Activated CD4-positive, CD25-positive, alpha-beta regulatory T cell treated with anti-CD3 and anti-CD28 coated beads, Interleukin-2, amount 50 U/mL, for 72 hours (primary cell): ENCODE data around the gene ZNF613.
"Not testable (repeated sequence)": the region's sequence is repeated elsewhere in the genome, so short reads cannot be mapped to it uniquely, and the experiment has no call there.

Source experiments
- DNase-seq: peaks from one replicate; pipeline ENCODE4 v3.0.0; 2021

Gene ZNF613

DNA sequence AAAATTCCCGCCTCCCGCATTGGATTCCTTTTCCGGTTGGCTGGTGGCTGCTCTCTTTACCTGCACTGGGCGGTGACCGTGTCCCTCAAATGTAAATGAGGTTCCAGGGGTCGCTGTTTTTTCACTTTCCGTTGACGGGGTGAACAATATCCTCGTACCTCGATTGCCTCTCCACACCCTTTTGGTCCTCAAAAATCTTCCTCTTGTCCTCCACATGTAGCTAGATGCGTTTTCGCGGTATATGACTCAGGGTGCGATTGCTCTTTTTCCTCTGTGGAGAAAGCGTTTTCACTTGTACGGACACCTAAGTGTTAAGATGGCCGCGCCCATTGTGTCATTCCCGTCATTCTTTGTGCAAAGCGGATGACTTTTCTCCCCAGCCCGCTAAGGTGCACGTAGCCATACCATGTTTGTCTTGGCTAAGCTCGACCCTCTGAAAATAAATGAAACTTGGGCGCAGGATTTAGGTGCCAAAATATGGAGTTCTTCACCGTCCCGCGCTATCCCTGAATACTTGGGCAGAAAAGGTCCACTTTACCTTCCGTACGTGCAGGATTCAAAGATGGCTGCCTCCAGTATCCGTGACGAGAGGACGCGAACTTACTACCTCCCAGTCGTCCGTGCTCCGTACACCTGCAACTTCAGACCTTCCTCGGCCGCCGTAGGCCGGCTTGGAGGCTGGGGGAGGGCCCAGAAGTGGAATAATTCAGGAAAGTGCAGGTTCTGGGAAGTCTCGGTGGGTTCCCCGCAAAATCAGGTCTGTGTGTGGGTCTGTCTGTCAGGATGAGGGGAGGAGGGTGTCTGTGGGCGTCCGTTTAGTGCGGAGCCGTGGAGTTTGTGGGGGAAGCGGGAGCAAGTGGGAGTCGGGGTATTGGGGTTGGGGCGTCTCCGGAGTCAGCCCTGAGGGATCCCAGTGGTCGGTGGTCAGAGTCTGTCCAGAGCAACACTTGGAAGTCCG is at the start of gene ZNF613:
Gene ZNF613 (plus strand): TSS at position 689 of the 958 bp plus-strand sequence. CDS start 8,749 bp downstream, outside the sequence.
- peak; percentile 73 for DNase-seq

DNA sequence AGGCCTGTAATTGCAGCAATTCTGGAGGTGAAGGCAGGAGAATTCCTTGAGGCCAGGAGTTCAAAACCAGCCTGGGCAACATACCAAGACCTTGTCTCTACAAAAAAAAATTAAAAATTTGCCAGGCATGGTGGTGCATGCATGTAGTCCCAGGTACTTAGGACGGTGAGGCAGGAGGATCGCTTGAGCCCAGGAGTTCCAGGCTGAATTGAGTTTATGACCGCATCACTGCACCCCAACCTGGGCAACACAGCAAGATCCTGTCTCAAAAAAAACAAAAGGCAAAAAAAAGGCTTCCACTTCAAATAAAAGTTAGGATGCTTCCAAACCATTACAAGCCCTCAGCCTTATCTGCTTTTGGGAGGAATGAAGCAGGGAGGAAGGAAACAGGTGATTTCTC is 44.8 kb upstream of the ZNF613 start:
- no peak for DNase-seq

DNA sequence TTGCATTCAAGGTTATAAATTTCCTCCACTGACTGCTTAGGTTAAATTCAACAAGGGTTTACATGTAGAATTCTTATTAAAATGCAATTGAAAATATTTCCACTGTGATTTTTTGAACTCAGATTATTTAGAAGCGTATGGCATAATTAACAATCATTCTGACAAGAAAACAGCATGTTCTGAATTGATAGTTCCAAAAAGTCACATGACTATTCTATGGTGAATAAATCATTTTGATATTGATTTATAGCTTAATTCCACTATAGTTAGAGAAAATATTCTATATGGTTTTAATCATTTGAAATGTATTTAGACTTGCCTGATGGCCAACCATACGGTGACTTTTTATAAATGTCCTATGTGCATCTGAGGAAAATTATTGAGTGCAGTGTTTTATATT is 42.6 kb upstream of the ZNF613 start:
- DNase-seq = no peak

DNA sequence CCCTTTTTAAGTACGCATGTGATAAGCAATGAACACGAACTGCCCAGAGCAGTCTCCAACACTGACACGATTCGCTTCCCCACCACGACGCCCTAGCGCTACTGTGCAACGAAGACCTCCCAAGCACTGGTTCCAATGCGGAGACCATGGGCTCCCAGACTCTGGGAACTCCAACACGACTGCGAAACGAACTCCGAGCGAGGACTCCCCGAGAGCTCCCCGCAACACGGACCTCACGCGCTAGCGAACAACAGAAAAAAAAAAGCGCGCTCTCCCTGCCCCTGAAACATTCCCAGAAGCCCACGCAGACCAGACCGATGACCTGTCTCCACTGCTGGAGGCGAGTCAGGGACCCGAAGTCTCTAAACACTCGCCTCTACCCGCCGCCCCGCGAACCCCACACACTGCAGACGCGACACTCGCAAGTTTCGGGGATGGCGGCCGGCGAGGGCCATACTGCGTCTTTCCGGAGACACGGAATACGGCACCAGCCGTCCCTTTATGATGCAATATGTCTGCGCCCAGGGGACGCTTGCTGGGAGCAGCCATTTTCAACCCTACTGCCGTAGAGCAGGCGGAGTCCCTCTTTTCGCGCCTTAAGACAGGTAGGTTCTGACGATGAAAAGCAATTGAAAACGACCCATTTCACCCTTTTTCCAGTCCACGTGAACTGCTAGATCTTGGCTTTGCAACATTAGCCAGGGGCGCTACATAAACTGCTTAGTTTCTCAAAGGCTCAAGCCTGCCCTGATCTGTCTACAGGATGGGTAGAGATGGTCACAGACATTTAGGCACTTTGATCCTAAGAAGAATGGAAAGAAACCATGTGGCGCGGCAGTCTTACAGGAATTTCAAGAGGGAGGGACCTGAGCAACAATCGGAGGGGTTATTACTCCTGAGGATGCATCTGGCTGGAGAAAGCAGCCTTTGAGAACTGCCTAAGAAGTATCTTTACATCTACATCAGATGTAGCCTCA is 39.5 kb upstream of the ZNF613 start, which contains the start of gene ZNF577:
Gene ZNF577 (minus strand): TSS at position 430 of the 977 bp plus-strand sequence. CDS start 7,569 bp downstream, outside the sequence.
- peak; percentile 57 for DNase-seq

DNA sequence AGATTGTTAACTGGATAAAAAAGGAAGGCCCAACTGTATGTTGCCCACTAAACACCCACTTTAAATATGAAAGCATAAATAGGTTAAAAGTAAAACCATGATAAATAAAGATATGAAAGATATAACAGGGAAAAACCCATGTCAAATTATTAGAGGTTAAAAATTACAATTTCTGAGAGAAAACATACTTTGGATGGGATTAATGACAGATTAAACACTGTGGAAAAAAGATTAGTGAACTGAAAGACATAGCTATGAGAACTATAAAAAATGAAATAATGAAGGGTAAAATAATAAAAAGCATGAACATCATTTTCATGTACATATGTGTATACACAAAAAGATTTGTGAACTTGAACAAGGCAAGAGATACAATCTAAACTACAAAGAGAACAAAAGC is 37.3 kb upstream of the ZNF613 start:
- DNase-seq = no peak

DNA sequence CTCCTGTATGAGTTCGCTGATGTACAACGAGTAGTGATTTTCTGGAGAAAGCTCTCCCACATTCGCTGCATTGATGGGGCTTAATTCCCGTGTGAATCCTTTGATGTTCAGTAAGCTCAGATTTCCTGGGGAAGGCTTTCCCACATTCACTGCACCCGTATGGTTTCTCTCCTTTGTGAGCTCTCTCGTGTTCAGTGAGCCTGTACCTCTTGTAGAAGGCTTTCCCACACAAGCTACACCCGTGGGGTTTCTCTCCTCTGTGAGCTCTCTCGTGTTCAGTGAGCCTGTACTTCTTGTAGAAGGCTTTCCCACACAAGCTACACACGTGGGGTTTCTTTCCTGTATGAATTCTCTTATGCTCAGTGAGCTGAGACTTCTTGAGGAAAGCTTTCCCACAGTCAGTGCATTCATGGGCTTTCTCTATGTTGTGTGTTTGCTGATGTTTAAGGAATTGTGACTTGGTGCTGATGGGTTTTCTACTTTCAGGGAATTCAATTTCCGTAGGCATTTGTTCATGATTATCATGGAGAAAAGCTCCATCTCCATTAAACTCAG is 36.0 kb upstream of the ZNF613 start:
- no peak for DNase-seq

DNA sequence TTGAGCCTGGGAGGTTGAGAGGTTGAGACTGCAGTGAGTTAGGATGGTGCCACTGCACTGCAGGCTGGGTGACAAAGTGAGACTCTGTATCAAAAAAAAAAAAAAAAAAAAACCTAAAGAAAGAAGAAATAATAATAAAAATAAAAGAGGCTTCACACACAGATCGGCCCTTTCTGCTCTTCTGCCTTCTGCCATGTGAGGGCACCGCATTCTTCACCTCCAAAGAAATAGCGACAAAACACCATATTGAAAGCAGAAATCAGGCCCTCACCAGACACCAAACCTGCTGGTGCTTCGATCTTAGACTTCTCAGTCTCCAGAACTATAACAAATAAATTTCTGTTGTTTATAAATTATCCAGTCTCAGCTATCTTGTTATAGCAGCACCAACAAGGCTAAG is 25.4 kb upstream of the ZNF613 start:
- DNase-seq = no peak

DNA sequence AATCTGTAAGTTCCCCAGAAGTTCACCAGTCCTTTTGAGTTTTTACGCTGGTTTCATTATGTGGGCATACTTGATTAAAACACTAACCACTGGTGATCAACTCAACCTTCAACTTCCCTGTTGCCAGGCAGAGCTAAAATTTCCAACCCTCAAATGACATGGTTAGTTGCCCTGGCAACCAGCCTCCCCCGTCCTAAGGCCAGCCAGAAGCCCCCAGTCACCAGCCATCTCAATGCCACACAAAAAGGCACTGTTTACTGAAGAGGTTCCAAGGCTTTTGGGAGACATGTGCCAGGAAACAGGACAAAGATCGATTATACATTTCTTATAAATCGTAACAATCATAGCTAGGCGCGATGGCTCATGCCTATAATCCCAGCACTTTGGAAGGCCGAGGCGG is 24.1 kb upstream of the ZNF613 start:
- no peak for DNase-seq

DNA sequence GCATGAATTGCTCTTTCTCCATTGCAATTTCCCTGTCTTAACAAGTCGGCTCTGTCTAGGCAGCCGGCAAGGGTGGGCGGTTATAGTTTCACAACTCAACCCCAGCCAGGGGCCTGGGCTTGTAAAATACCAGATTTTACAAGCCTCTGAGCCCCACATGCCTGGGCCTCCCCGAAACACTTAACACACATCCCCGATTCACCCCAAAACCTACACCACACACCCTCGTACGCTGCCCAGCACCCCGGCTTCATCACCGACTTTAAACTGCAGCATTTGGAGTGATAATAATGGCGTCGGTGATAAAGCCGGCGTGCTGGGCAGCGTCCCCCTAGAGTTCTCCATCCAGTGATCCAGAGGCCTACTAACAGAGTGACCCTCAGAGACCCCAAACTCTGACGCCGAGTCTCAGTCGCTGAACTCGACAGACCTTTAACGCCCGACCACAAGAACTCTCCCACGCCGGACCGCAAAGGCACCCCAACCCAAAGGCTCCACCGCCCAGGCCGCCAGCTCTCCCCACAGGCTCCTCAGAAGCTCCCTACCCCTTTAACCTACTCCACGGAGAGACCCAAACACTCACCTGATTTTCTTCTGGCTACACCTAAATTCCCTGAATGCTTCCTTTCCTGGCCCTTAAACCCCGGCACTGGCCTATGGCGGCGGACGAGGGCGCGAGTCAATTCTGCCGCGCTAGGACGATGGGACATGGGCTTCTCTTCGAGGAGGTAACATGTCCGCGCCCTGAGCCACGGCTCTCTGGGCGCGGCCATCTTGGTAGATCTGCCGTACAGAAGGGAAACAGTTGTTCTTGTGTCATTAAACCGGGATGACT is 22.7 kb upstream of the ZNF613 start, which contains the start of gene ZNF649:
Gene ZNF649 (minus strand): TSS at position 687 of the 835 bp plus-strand sequence. CDS start 4,910 bp downstream, outside the sequence.
- peak; percentile 77 for DNase-seq

DNA sequence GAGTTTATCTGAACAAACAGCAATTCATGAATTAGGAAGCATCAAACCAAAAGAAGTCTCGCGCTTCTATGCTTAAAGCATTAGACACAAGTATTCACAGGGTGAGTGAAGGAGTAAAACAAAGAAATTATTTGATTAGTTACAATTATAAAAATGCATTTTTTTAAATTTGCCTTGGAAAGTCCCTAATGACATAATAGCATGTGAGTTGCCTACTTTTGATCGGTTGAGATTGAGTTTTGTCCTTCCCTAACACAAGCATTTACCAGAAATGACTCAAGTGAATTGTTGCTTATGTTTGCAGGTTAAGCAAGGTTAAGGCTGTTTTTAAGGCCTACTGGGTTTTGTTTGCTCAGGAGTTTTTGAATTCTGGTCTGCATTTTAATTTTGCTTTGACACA is 22.1 kb upstream of the ZNF613 start:
- DNase-seq = no peak

DNA sequence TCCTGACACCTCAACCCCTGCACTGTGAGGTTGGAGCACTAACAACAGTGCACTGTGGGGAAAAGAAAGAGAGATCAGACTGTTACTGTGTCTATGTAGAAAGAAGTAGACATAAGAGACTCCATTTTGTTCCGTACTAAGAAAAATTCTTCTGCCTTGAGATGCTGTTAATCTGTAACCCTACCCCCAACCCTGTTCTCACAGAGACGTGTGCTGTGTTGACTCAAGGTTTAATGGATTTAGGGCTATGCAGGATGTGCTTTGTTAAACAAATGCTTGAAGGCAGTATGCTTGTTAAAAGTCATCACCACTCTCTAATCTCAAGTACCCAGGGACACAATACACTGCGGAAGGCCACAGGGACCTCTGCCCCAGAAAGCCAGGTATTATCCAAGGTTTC is 21.6 kb upstream of the ZNF613 start:
- not testable (repeated sequence) for DNase-seq

DNA sequence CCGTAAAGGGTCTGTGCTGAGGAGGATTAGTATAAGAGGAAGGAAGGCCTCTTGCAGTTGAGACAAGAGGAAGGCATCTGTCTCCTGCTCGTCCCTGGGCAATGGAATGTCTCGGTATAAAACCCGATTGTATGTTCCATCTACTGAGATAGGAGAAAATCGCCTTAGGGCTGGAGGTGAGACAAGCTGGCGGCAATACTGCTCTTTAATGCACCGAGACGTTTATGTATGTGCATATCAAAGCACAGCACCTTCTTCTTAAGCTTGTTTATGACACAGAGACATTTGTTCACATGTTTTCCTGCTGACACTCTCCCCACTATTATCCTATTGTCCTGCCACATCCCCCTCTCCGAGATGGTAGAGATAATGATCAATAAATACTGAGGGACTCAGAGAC is 21.2 kb upstream of the ZNF613 start:
- DNase-seq = not testable (repeated sequence)

DNA sequence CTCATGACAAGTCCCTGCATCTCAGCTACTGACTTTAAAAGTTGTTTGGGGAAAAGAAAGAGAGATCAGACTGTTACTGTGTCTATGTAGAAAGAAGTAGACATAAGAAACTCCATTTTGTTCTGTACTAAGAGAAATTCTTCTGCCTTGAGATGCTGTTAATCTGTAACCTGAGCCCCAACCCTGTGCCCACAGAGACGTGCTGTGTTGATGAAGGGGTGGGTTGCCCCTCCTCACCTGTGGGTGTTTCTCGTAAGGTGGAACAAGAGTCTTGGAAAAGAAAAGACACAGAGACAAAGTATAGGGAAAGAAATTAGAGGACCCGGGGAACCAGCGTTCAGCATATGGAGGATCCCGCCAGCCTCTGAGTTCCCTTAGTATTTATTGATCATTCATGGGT is 19.3 kb upstream of the ZNF613 start:
- not testable (repeated sequence) for DNase-seq

DNA sequence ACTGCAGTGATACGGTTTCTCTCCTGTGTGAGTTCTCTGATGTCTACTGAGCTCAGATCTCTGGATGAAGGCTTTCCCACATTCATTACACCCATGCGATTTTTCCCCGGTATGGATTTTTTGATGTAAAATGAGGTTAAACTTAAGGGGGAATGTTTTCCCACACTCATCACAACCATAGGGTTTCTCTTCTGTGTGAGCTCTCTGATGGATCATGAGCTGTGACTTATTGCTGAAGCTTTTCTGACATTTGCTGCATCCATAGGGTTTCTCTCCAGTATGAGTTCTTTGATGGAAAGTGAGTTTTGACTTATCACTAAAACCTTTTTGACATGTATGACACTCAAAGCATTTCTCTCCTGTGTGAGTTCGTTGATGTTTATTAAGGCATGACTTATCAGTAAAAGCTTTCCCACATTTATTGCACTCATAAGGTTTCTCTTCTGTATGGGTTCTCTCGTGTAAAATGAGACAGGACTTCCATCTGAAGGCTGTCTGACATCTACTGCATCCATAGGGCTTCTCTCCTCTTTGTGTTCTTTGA is 11.9 kb upstream of the ZNF613 start:
- DNase-seq = no peak

DNA sequence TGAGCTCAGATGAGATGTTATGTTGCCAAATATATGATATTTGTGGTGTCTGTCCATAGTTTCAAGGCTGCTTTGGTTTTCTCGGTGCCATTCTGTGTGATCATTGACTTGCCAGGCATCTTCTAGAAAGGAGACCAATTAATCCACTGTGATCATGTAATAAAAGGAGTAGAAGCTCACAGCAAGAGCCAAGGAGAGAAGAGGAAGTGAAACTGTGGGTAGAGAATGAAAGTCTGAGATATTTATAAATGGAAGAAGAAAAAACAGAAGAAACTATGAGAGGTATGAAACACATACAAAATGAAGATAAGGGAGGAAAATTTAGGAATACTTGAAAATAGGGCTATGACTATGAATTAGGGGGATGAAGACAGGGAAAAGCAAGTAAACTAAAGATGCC is 11.1 kb upstream of the ZNF613 start:
- no peak for DNase-seq

DNA sequence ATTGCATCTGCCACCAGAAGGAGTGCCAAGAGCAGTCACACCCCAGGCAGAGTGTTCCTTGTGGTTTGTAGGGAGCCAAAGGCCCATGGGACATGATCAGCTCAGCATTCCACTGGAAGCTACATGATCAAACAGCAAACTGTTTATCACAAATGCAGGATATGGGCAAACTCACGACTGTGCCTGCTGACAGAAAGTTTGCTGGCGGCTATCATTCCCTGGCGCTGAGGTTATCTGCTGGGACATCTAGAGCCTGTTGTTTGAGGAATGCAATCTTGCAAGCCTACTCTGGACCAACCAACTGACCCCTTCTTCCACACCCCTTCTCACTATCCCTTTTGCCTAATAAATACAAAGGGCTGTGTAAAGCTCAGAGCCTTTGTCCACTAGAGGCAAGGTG is 7.7 kb upstream of the ZNF613 start:
- DNase-seq = no peak

DNA sequence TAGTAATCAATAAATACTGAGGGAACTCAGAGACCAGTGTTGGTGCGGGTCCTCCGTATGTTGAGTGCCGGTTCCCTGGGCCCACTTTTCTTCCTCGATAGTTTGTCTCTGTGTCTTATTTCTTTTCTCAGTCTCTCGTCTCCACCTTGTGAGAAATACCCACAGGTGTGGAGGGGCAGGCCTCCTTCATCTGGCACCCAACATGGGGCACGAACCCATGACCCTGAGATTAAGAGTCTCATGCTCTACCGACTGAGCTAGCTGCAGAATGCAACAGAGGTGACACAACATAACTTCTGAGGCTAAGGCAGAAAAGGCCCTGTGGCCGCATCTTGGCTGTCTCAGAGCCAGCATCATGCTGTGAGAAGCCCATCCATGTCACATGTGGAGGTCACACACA is 5.3 kb upstream of the ZNF613 start:
- no peak for DNase-seq

DNA sequence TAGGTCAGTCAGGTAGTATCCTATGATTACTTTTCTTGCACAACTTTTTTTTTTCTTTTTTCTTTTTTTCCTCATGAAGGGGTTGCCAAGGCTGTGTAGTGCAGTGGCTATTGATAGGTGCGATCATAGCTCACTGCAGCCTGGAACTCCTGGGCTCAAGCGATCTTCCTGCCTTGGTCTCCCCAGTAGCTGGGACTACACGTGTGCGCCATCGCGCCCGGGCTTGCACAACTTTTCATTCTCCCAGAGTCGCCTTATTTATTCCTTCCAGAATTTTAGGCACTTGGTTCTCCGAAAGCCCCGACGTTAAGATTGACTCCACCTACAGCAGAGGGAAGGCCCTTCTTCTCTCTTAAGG is 867 bp upstream of the ZNF613 start:
- no peak for DNase-seq

DNA sequence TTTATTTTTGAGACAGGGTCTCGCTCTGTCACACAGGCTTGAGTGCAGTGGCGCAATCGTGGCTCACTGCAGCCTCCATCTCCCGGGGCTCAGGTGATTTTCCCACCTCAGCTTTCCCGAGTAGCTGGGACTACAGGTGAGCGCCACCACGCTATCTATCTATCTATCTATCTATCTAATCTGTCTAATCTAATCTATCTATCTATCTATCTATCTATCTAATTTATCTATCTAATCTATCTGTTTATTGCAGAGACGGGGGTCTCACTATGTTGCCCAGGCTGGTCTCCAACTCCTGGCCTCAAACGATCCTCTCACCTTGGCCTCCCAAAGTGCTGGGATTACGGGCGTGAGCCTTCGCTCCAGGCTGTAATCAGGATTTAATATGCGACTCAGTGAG is 587 bp downstream of the ZNF613 start:
- DNase-seq = no peak

DNA sequence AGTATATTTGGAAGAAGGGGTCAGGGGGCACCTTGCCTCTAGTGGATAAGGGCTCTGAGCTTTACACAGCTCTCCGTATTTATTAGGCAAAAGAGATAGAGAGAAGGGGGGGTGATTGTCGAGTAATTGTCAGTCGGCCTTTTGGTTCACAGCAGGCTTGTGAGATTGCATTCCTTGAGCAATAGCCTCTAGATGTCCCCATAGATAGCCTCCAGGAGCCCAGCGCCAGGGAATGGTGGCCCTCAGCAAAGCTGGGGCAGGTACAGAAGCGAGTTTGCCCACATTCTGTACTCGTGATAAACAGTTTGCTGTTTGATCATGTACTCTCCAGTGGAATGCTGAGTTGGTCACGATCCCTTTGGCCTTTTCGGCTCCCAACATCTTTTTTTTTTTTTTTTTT is 4.6 kb downstream of the ZNF613 start:
- no peak for DNase-seq

DNA sequence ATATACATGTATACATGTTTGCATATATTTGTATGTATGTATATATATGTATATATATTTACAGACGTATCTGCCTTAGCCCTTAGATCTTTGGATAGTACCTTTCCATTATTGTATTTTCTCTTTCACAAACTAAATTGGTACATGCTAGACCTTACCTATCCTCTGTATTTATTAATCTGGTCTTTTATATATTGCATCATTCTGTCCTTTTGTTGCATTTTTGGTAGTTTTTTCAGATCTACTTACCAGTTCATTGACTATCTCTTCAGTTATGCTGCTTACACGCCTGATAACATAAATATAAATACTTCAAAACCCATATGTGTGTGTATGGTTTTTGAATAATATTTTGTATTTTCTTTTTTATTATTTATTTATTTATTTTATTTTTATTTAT is 11.7 kb downstream of the ZNF613 start:
- no peak for DNase-seq
